ENCODE data around the gene UBR1.
"Not testable (repeated sequence)": the region's sequence is repeated elsewhere in the genome, so short reads cannot be mapped to it uniquely, and the experiment has no call there.

Gene UBR1

DNA sequence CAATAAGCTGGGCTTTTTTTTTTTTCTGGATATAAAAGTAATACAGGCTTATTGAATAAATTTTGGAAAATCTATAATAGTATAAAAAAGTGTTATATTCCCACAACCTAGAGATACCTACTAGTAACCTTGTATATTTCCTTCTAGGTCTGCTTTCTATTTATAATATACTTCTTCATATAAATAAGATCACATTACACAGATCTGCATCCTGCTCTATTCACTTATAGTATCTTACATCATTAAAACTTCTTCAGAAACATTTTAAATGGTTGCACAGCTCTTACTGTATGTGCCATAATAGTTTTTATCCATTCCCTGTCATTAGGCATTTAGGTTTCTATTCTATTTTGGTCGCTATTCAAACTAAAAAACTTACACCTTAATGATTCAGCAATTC lies 98.3 kb downstream of the UBR1 start:
- H3K9me2 ChIP-seq (ENCODE audit: low read depth, low read length) = no peaks in the 10 kb centered on the region
- peaks cover 15% of the 10 kb centered on the region for H3K9me3 ChIP-seq (ENCODE audit: low read length)
- H3K4me2 ChIP-seq (ENCODE audit: low read length) = no peak overlapping the region
- no peaks in the 10 kb centered on the region for H3F3A ChIP-seq (ENCODE audit: insufficient read depth, low read length)
- H2AFZ ChIP-seq (ENCODE audit: low read length) = no peak overlapping the region
- TF ChIP-seq EZH2 (IDR thresholded peaks at IDR 0.05; ENCODE audit: borderline replicate concordance, low read length) = no peak
- TF ChIP-seq, protein P1, sequence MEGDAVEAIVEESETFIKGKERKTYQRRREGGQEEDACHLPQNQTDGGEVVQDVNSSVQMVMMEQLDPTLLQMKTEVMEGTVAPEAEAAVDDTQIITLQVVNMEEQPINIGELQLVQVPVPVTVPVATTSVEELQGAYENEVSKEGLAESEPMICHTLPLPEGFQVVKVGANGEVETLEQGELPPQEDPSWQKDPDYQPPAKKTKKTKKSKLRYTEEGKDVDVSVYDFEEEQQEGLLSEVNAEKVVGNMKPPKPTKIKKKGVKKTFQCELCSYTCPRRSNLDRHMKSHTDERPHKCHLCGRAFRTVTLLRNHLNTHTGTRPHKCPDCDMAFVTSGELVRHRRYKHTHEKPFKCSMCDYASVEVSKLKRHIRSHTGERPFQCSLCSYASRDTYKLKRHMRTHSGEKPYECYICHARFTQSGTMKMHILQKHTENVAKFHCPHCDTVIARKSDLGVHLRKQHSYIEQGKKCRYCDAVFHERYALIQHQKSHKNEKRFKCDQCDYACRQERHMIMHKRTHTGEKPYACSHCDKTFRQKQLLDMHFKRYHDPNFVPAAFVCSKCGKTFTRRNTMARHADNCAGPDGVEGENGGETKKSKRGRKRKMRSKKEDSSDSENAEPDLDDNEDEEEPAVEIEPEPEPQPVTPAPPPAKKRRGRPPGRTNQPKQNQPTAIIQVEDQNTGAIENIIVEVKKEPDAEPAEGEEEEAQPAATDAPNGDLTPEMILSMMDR (IDR thresholded peaks at IDR 0.05; ENCODE audit: low read length) = no peak
- no peak overlapping the region for H3K27ac ChIP-seq (ENCODE audit: low read depth, low read length, poor library complexity, severe bottlenecking)
- H3K9ac ChIP-seq (ENCODE audit: low read length) = no peak overlapping the region
- H4K20me1 ChIP-seq (ENCODE audit: insufficient read depth, low read length) = no peaks in the 10 kb centered on the region
- no peaks in the 10 kb centered on the region for H3K4me1 ChIP-seq (ENCODE audit: insufficient read depth, low read length, severe bottlenecking)
- H3K27me3 ChIP-seq (ENCODE audit: insufficient read depth, low read length) = no peaks in the 10 kb centered on the region
- no peak overlapping the region for H3K4me3 ChIP-seq (ENCODE audit: low read depth, low read length, poor library complexity, severe bottlenecking)
- no peaks in the 10 kb centered on the region for H3K79me2 ChIP-seq (ENCODE audit: insufficient read depth, low read length)
- H3K36me3 ChIP-seq (ENCODE audit: insufficient read depth, low read length) = peaks cover 71% of the 10 kb centered on the region

DNA sequence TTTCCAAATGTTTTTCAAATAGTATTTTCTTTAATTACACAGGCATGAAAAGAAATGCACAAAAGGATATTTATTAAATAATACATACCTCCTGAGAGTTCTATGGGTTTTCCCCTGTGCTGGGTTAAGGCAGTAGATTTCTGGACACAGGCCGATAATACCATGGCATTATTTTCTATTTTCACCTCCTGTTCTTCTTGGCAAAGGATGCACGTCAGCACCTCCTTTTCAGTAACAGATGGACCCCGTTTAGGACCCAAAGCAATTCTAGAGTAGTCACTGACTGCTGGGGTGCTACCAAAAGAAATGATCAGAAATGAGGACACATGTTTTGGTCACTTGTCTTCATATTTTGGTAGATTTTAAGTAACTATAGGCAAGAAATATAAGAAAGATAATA lies 98.8 kb downstream of the UBR1 start:
- Histone ChIP-seq H3K9ac (ENCODE audit: low read length) (no peak overlapping the region), H3K9me2 (ENCODE audit: low read depth, low read length) (no peaks in the 10 kb centered on the region), H4K20me1 (ENCODE audit: insufficient read depth, low read length) (no peaks in the 10 kb centered on the region), H3K27ac (ENCODE audit: low read depth, low read length, poor library complexity, severe bottlenecking) (no peak overlapping the region), H3K36me3 (ENCODE audit: insufficient read depth, low read length) (peaks cover 71% of the 10 kb centered on the region), H3F3A (ENCODE audit: insufficient read depth, low read length) (no peaks in the 10 kb centered on the region), H2AFZ (ENCODE audit: low read length) (no peak overlapping the region), H3K4me3 (ENCODE audit: low read depth, low read length, poor library complexity, severe bottlenecking) (no peak overlapping the region), H3K4me1 (ENCODE audit: insufficient read depth, low read length, severe bottlenecking) (no peaks in the 10 kb centered on the region), H3K27me3 (ENCODE audit: insufficient read depth, low read length) (no peaks in the 10 kb centered on the region), H3K9me3 (ENCODE audit: low read length) (peaks cover 15% of the 10 kb centered on the region), H3K4me2 (ENCODE audit: low read length) (no peak overlapping the region), H3K79me2 (ENCODE audit: insufficient read depth, low read length) (no peaks in the 10 kb centered on the region)
- TF ChIP-seq, protein P1 (IDR thresholded peaks at IDR 0.05; ENCODE audit: low read length) = no peak
- no peak for TF ChIP-seq EZH2 (IDR thresholded peaks at IDR 0.05; ENCODE audit: borderline replicate concordance, low read length)

DNA sequence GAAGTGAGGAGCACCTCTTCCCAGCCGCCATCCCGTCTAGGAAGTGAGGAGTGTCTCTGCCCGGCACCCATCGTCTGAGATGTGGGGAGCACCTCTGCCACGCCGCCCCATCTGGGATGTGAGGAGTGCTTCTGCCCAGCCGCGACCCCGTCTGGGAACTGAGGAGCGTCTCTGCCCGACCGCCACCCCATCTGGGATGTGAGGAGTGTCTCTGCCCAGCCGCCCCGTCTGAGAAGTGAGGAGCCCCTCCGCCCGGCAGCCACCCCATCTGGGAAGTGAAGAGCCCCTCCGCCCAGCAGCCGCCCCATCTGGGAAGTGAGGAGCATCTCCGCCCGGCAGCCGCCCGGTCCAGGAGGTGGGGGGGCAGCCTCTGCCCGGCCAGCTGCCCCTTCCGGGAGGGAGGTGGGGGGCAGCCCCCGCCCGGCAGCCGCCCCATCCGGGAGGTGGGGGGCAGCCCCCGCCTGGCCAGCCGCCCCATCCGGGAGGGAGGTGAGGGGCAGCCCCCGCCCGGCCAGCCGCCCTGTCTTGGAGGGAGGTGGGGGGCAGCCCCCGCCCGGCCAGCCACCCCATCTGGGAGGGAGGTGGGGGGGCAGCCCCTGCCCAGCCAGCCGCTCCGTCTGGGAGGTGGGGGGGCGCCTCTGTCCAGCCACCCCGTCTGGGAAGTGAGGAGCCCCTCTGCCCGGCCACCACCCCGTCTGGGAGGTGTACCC lies 100.8 kb downstream of the UBR1 start:
- Histone ChIP-seq H3K9me3 (ENCODE audit: low read length) (peaks cover 15% of the 10 kb centered on the region), H3K36me3 (ENCODE audit: insufficient read depth, low read length) (peaks cover 56% of the 10 kb centered on the region)

DNA sequence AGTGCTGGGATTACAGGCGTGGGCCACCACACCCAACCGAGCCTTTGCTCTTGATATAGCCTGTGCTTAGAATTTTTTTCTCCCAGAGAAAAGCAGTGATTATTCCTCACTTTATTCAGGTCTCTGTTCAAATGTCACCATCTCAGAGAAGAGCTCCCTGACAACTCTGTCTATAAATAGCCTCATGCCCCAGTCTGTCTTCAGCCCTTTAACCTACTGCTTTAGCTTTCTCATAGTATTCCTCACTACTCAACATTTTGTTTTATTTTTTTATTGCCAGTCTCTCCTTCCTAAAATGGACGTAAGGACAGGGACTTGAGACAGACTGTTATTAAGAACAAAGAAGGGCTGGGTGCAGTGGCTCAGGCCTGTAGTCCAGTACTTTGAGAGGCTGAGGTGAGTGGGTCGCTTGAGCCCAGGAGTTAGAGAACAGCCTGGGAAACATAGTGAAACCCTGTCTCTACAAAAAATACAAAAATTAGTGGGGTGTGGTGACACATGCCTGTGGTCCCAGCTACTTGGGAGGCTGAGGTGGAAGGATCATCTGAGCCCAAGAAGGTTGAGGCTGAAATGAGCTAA lies 106.5 kb downstream of the UBR1 start:
- no peak overlapping the region for H3K4me3 ChIP-seq (ENCODE audit: low read depth, low read length, poor library complexity, severe bottlenecking)
- H3F3A ChIP-seq (ENCODE audit: insufficient read depth, low read length) = no peaks in the 10 kb centered on the region

More for the DNA sequence above, 100.8 kb downstream of the UBR1 start:
- H3K27ac ChIP-seq (ENCODE audit: low read depth, low read length, poor library complexity, severe bottlenecking); H3K4me3 ChIP-seq (ENCODE audit: low read depth, low read length, poor library complexity, severe bottlenecking); H3K9ac ChIP-seq (ENCODE audit: low read length); H4K20me1 ChIP-seq (ENCODE audit: insufficient read depth, low read length); H3K79me2 ChIP-seq (ENCODE audit: insufficient read depth, low read length); H2AFZ ChIP-seq (ENCODE audit: low read length); H3K9me2 ChIP-seq (ENCODE audit: low read depth, low read length); H3F3A ChIP-seq (ENCODE audit: insufficient read depth, low read length); H3K27me3 ChIP-seq (ENCODE audit: insufficient read depth, low read length); H3K4me2 ChIP-seq (ENCODE audit: low read length); H3K4me1 ChIP-seq (ENCODE audit: insufficient read depth, low read length, severe bottlenecking): not testable (repeated sequence)

More for the DNA sequence above, 106.5 kb downstream of the UBR1 start:
- H3K27me3 ChIP-seq (ENCODE audit: insufficient read depth, low read length) = no peaks in the 10 kb centered on the region
- H2AFZ ChIP-seq (ENCODE audit: low read length) = no peak overlapping the region
- H3K9me2 ChIP-seq (ENCODE audit: low read depth, low read length) = no peaks in the 10 kb centered on the region
- TF ChIP-seq, protein P1 (IDR thresholded peaks at IDR 0.05; ENCODE audit: low read length) = no peak
- no peak for TF ChIP-seq EZH2 (IDR thresholded peaks at IDR 0.05; ENCODE audit: borderline replicate concordance, low read length)
- no peak overlapping the region for H3K27ac ChIP-seq (ENCODE audit: low read depth, low read length, poor library complexity, severe bottlenecking)
- no peaks in the 10 kb centered on the region for H3K4me1 ChIP-seq (ENCODE audit: insufficient read depth, low read length, severe bottlenecking)
- peaks cover 33% of the 10 kb centered on the region for H3K36me3 ChIP-seq (ENCODE audit: insufficient read depth, low read length)
- H3K9ac ChIP-seq (ENCODE audit: low read length) = no peak overlapping the region
- H4K20me1 ChIP-seq (ENCODE audit: insufficient read depth, low read length) = no peaks in the 10 kb centered on the region
- no peak overlapping the region for H3K4me2 ChIP-seq (ENCODE audit: low read length)
- H3K9me3 ChIP-seq (ENCODE audit: low read length) = no peaks in the 10 kb centered on the region
- no peaks in the 10 kb centered on the region for H3K79me2 ChIP-seq (ENCODE audit: insufficient read depth, low read length)
